A172 (cell line): Measurements from ENCODE around the gene ARHGEF28. TPM values are rescaled to one million over a fixed set of nuclear protein-coding genes. Genes with fewer than 3 reads are reported as not detected.

Experiments
- DNase-seq: peaks from one replicate; pipeline ENCODE4 v3.0.0-alpha.2; 2015; ENCODE audit warnings: low spot score
- total RNA-seq: library from RNA; depleted of rRNA; stranded (reverse); fragments of >200 nt; shearing (Covaris generic); gene quantifications from 2 replicates; pipeline ENCODE4 v1.2.3, GENCODE V29; 2014

ARHGEF28 gene
- total RNA-seq, 1 experiment from 2014 or later: 15.9 TPM

- no peak for DNase-seq
These were observed 2.9 kb upstream of the ARHGEF28 start for GRCh38 chr5:73623060-73623459.

- no peak for DNase-seq
These were observed 2.0 kb upstream of the ARHGEF28 start for GRCh38 chr5:73623901-73624404.

- no peak for DNase-seq
These were observed 1.1 kb upstream of the ARHGEF28 start for GRCh38 chr5:73624888-73625287.

- no peak for DNase-seq
These were observed 538 bp upstream of the ARHGEF28 start for GRCh38 chr5:73625372-73625943.

- DNase-seq: no peak
These were observed 868 bp downstream of the ARHGEF28 start for GRCh38 chr5:73626814-73627313.

GRCh38 chr5:73629456-73629855 lies 3.5 kb downstream of the ARHGEF28 start:
- no peak for DNase-seq

GRCh38 chr5:73630765-73631164 lies 4.8 kb downstream of the ARHGEF28 start:
- no peak for DNase-seq

GRCh38 chr5:73631500-73631899 lies 5.5 kb downstream of the ARHGEF28 start:
- no peak for DNase-seq

- no peak for DNase-seq
These were observed 7.1 kb downstream of the ARHGEF28 start for GRCh38 chr5:73633060-73633459.

- no peak for DNase-seq
These were observed 10.4 kb downstream of the ARHGEF28 start for GRCh38 chr5:73636408-73636807.

GRCh38 chr5:73637565-73637964 lies 11.6 kb downstream of the ARHGEF28 start:
- no peak for DNase-seq

- peak; percentile 74 for DNase-seq
These were observed 12.5 kb downstream of the ARHGEF28 start for GRCh38 chr5:73638344-73639095.

- DNase-seq: peak; percentile 83
These were observed 14.9 kb downstream of the ARHGEF28 start for GRCh38 chr5:73640861-73641320.

GRCh38 chr5:73641811-73642210 lies 15.8 kb downstream of the ARHGEF28 start:
- DNase-seq: no peak

GRCh38 chr5:73642344-73642743 lies 16.3 kb downstream of the ARHGEF28 start:
- no peak for DNase-seq

GRCh38 chr5:73644385-73644963 lies 18.5 kb downstream of the ARHGEF28 start:
- no peak for DNase-seq

- DNase-seq: no peak
These were observed 21.7 kb downstream of the ARHGEF28 start for GRCh38 chr5:73647721-73648120.

GRCh38 chr5:73648515-73648914 lies 22.5 kb downstream of the ARHGEF28 start:
- no peak for DNase-seq

GRCh38 chr5:73649926-73650325 lies 23.9 kb downstream of the ARHGEF28 start:
- no peak for DNase-seq

GRCh38 chr5:73652391-73652790 lies 26.4 kb downstream of the ARHGEF28 start:
- DNase-seq: no peak

GRCh38 chr5:73654171-73654811 lies 28.3 kb downstream of the ARHGEF28 start:
- peak; percentile 79 for DNase-seq

GRCh38 chr5:73654819-73655318 lies 28.9 kb downstream of the ARHGEF28 start:
- DNase-seq: no peak
